GM12872 (cell line): ENCODE measurements around the gene GLCE.

Source experiments
- CTCF ChIP-seq: IDR thresholded peaks from 3 replicates; pipeline ENCODE4 v1.5.1; 2011; ENCODE audit warnings: low read depth, mild to moderate bottlenecking, low read length, moderate library complexity; ENCODE audit not compliant: insufficient read depth

The GLCE gene

GRCh38 chr15:69154684-69155083 lies 5.8 kb upstream of the GLCE start:
- TF ChIP-seq CTCF = no peak

GRCh38 chr15:69156736-69157381 lies 3.6 kb upstream of the GLCE start:
- TF ChIP-seq CTCF = no peak

GRCh38 chr15:69158201-69158842 lies 2.1 kb upstream of the GLCE start:
- TF ChIP-seq CTCF = no peak

- TF ChIP-seq CTCF = no peak
Observed at GRCh38 chr15:69158843-69159240, 1.6 kb upstream of the GLCE start.

- TF ChIP-seq CTCF = no peak
Observed at GRCh38 chr15:69159805-69160140, 662 bp upstream of the GLCE start.

GRCh38 chr15:69161079-69161877 lies 843 bp downstream of the GLCE start:
- peak; percentile 35; the same call in 1 of the 3 replicates for TF ChIP-seq CTCF

- no peak for TF ChIP-seq CTCF
Observed at GRCh38 chr15:69161878-69162213, 1.4 kb downstream of the GLCE start.
